GM18858 (cell line): Measurements from ENCODE around the gene GPR155.
A peak's percentile ranks its signal among the peaks of the same experiment; 100 is the strongest.

Source experiments
- ATAC-seq: cut with Tn5 transposase; IDR thresholded peaks from one replicate; pipeline ENCODE4 v1.9.1; 2021; ENCODE audit not compliant: unreplicated experiment

GPR155 gene

GRCh38 chr2:174486563-174487107 is at the start of gene GPR155:
Gene GPR155 (minus strand): TSS chr2:174487029. CDS start chr2:174481956, 5,073 bp downstream.
- ATAC-seq = peak; percentile 27

GRCh38 chr2:174535757-174536703 is 49.2 kb upstream of the GPR155 start:
- ATAC-seq = no peak

DNA sequence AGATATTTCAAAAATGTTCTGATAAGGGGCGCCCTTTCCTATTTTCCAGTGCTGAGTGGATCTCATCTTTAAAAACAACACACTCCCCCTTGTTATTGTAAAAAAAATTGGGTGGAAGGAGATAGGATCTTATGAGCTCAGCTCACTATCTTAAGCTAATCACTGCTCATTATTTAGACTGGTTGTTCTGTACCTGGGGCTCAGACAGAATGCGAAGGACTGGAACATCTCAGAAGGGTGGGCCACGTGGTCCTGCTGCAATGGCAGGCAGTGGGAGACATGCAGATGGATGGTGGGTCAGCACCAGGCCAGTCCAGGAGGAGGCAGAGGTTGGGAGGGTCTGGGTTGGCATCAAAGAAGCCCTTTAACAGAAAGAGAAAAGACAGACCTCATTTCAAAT is 48.3 kb upstream of the GPR155 start:
- no peak for ATAC-seq

GRCh38 chr2:174529916-174530315 is 43.1 kb upstream of the GPR155 start:
- no peak for ATAC-seq

- ATAC-seq = no peak
These were observed 41.1 kb upstream of the GPR155 start for GRCh38 chr2:174527959-174528358.

- ATAC-seq = no peak
These were observed 40.4 kb upstream of the GPR155 start for GRCh38 chr2:174527101-174527721.

GRCh38 chr2:174524527-174524926 is 37.7 kb upstream of the GPR155 start:
- no peak for ATAC-seq

- no peak for ATAC-seq
These were observed 35.7 kb upstream of the GPR155 start for GRCh38 chr2:174522553-174522952.

DNA sequence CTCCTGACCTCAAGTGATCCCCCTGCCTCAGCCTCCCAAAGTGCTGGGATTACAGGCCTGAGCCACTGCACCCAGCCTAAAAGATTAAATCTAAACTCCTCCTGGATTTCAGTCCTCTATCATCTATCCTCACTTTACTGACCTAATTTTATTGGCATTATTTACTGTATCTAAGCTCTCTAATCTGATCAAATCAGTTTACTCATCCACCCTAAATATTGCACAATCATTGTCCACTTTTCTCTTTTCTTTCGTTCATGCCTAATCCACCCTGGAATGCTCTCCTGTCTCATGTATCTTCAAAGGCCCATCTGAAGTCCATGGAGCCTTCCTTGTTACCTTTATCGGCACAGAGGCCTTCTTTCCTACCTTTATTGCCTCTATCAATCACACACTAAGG is 31.6 kb upstream of the GPR155 start:
- ATAC-seq = no peak

GRCh38 chr2:174516501-174517378 is 29.9 kb upstream of the GPR155 start:
- ATAC-seq = no peak

DNA sequence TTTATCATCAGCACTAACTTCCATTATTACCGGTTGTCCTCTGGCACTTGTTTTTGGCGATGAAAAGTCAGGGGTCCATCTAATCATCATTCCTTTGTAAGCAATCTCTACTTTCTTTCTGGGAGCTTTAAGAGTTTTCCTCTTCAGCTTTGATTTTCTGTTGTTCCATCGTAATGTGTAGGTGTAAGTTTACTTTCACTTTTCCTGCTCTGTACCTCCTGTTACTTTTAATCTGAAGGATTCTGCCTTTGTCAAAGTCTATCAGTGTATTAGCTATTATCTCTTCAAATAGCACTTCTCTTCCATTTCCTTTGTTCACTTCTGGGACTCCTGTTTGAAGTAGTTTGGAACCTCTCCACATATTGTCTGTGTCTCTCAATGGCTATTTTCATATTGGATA is 25.5 kb upstream of the GPR155 start:
- no peak for ATAC-seq

DNA sequence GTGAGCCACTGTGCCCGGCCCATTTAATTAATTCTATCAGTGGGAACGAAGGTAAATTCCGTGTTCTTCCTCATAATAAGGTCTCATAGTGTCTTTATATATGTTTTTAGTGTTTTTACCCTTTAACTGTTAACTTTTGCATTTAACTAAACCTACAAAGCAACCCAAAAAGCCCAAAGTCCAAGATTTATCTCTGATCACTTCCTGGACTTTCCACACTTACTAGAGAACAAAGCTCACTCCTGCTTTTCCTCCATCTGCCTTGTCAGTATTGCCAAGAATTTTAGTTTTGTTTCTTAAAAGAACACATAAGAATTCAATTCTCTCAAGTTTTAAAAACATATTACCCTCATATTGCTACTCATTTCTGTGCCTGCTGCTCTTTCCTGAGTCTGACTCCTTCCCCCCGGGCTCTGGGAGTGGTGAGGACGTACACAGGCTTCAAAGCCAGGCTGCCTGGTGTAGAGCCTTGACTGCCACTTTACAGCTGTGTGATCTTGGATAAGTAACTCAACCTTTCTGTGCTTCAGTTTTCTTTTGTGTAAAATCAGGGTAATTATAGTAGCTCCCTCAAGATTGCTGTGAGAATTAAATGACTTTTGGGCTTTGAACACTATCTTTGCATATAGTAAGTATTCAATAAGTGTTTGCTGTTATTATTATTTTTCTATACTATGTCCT is 24.9 kb upstream of the GPR155 start:
- ATAC-seq = no peak

DNA sequence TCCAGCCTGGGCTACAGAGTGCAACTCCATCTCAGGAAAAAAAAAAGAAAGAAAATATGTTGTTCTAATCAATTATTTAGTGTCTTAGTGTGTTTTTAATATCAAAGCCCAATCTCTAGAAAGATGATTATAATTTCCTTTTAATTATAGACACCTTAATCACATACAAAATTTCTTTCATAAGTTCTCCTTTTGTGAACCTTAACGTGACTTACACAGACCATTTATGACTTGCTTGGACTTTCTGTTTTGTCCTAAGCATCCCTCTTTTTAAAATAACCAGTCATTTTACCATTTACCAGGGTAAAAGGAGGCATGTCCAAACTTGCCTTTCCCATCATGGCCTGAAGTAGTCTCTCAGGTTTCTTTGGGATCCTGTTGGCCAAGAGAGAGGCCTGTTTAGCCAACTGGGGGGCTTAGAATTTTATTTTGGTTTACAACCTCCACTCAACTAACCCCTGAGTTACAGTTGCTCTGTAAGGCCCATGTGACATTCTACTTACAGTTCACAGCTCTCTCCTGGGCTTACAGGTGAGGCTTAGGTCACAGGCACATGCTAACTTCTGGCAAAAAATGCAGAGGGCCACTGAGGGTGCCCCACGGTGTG is 23.9 kb upstream of the GPR155 start:
- no peak for ATAC-seq

DNA sequence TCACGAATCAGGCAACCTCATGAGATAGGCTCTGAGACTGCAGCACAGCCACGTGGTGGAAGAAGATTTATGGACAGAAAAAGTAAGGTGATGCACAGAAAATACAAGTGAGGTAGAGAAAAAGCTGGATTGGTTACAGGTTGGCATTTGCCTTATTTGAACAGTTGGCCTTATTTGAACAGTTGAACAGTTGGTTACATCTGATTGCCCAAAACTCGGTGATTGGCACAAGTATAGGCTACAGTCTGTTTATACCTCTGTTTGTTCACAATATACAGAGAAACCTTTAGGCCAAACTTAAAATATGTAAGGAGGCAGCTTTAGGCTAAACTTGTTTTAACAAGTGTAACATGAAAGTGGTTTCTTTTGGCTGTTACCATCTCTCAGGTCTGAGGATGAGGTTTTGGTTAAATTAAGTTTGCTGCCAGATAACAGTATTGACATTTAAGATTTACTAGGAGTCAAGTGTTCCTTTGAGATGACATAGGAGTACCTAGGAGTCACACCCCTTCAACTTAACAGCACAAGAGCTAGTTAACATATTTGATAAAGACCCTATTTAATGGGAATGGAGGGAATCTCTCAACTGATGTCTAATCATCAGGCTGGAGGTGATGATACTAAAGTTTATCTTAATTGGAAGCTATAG is 16.5 kb upstream of the GPR155 start:
- no peak for ATAC-seq

GRCh38 chr2:174499371-174499770 is 12.5 kb upstream of the GPR155 start:
- ATAC-seq = no peak

DNA sequence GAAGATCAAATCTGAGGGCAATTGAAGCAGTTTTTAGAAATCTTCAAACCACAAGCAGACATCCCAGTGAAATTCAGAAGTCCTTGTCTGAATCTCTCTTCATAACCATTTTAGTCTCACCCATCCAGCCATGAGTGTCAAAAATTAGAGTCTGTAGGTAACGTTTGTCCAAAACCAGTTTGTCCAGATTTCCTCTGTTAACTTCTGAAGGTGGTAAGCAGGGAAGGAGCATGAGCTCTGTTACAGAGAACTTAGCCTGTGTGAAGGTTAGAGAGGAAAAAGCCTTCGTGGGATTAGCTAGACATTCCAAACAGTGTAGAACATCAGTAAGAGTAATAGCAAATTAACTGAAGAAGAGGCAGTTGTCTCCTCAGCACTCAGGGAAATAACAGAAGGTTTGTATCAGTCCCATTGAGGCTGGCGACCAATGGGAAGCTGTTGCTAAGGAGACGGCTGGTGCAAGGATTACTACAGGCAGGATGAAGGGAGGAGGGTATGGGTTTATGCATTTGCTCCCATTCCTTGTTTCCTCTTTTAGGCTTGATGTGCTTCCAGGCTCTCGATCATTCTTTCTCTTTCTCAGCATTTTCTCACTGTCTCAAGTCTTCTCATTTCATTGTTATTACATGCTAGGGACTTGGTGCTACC is 8.7 kb upstream of the GPR155 start:
- no peak for ATAC-seq

DNA sequence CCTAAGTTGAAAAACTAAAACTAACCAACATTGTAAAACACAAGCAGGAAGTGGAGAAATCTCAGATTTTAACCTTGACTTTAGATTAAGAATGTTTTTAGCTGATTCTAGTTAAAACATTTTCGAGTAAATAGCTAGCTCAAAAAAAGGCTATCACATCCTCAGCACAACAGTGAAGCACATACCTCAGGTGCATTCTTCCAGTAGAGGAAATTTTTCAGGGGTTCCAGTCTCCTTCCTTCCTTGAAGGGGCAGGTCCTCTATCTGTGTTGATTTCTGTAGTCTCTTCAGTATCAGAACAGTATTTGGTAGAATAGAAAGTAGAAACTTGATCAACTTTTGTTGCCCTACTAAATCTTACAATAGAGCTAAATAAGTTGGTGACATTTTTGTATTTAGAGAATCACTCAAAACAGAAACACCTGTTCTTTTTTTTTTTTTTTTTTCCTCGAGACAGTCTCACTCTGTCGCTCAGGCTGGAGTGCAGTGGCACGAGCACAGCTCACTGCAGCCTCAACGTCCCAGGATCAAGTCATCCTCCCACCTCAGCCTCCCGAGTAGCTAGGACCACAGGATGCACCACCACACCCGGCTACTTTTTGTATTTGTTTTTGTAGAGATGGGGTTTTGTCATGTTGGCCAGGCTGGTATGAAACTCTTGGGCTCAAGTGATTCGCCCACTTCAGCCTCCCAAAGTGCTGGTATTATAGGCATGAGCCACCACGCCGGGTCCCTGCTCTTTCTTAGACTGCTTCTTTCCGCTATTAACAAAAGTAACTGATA is 6.9 kb upstream of the GPR155 start:
- ATAC-seq = peak; percentile 30

DNA sequence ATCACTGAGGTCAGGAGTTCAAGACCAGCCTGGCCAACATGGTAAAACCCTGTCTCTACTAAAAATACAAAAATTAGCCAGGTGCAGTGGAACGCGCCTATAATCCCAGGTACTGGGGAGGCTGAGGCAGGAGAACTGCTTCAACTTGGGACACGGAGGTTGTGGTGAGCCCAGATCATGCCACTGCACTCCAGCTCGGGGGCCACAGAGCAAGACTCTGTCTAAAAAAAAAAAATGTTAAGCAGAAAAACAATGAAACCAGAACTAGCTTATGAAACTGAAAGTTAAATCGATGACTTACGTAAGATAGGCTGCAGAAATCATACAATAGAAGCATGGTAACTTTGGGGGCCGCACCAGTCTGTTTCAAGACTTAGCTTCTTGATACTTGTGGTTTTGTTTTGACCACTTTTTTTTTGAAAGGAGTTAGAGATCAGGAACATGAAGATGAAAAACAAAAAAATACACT is 6.2 kb upstream of the GPR155 start:
- peak; percentile 84 for ATAC-seq
